RWPE1 (cell line): ENCODE data around the gene ARAP1.

Experiments used
- CTCF ChIA-PET: fragments of 350-600 bp; sonication (Branson Sonifier 250); formaldehyde crosslinking; extraction: SDS; loops from one replicate; lab custom pipeline; 2021; lab: Yijun Ruan, JAX
- POLR2A ChIA-PET: fragments of 400-600 bp; formaldehyde crosslinking; extraction: SDS; loops from one replicate; lab custom pipeline; 2020; ENCODE audit warnings: antibody characterized with exemption; ENCODE audit not compliant: low non-redundant PET; lab: Yijun Ruan, JAX
- DNase-seq: peaks from one replicate; pipeline ENCODE4 v3.0.0; 2012; ENCODE audit warnings: low spot score
- H3K27ac ChIP-seq: fragments of 450-650 bp; 2 replicates; pipeline ENCODE4 v1.5.1; 2017
- TF ChIP-seq, protein P1 (sequence below): fragments of 450-650 bp; conservative IDR thresholded peaks from 2 replicates; pipeline ENCODE4 v1.5.1; 2017; ENCODE audit warnings: low read depth, mild to moderate bottlenecking

The ARAP1 gene

DNA sequence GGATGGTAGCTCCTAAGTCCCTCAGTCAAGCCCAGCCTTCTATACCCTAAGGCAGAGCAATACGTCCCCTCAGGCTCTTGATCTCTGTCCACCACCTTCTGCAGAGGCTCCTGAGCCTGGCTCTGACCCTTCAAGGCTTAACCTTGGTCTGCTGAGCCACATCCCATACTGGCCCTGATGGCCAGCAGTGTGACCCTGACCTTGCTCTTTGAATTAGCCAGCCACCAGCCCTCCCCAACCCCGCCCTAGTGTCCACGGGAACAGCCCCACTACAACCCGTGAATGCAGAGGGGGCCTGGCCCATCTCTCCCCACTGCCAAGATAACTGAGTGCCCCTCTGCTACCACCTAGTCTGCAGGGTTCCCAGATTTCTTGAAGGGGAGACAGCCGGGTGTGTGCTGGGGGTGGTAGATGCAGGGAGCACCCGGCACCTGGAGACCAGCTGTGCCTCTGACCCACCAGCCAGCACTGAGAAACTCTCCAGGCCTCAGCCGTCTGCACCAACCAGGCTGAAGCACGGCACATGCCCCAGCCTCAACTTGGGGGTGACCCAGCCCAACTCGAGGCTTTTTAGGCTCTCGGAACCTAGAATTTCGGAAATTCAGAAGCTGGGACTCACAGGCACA, 6.2 kb downstream of the ARAP1 start:
- POLR2A ChIA-PET = no interaction called here
- DNase-seq = no peak
- CTCF ChIA-PET = interaction anchor here (0.6 to 1.2 kb wide), 2 partner anchors 24 to 253 kb away, joined by 3 read pairs; no protein-coding TSS in a partner anchor
- TF ChIP-seq, protein P1, sequence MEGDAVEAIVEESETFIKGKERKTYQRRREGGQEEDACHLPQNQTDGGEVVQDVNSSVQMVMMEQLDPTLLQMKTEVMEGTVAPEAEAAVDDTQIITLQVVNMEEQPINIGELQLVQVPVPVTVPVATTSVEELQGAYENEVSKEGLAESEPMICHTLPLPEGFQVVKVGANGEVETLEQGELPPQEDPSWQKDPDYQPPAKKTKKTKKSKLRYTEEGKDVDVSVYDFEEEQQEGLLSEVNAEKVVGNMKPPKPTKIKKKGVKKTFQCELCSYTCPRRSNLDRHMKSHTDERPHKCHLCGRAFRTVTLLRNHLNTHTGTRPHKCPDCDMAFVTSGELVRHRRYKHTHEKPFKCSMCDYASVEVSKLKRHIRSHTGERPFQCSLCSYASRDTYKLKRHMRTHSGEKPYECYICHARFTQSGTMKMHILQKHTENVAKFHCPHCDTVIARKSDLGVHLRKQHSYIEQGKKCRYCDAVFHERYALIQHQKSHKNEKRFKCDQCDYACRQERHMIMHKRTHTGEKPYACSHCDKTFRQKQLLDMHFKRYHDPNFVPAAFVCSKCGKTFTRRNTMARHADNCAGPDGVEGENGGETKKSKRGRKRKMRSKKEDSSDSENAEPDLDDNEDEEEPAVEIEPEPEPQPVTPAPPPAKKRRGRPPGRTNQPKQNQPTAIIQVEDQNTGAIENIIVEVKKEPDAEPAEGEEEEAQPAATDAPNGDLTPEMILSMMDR = no peak
- H3K27ac ChIP-seq = peak overlapping the region; percentile 26

DNA sequence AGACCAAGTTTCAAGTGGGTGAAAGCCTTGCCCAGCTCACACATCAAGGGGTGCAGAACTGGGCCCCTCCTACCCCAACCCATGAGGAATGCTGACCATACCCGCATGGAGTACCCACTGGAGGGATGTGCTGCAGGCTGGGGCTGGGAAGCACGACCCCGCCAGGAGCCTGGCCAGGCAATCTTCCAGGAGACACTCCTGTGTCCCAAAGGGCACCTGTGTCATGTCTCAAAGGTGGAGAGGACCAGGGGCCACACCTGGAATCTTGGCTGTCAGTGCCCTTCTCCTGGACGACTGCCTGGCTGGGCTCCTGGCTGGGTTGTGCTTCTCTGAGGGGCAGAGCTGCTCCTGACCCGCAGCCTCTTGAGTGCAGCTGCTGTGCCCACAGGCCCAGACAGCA, 6.7 kb downstream of the ARAP1 start:
- no peak for DNase-seq
- POLR2A ChIA-PET = no interaction called here
- peak overlapping the region; percentile 26 for H3K27ac ChIP-seq
- TF ChIP-seq, protein P1 = no peak
- CTCF ChIA-PET = no interaction called here

DNA sequence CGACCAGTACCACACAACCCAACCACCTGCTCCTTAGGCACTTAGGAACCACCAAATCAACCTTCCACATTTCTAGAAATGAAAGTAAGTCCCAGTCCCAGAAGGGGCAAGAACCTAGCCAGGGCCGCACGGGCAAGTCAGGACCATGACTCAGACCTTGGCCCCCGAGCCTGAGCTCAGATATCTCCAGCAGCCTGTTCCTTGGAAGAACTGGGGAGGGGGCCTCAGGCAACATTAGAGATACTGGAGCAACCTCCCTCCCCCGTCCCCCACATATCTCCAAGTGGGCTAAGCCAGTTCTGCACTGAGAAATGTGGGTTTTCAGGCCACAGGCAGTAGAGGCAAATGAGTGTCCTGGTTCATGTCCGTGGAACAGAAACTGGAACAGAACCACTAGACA, 7.7 kb downstream of the ARAP1 start:
- no peak for DNase-seq
- ChIA-PET CTCF (no interaction called here), POLR2A (no interaction called here)
- H3K27ac ChIP-seq = peak overlapping the region; percentile 26
- TF ChIP-seq, protein P1 = no peak

DNA sequence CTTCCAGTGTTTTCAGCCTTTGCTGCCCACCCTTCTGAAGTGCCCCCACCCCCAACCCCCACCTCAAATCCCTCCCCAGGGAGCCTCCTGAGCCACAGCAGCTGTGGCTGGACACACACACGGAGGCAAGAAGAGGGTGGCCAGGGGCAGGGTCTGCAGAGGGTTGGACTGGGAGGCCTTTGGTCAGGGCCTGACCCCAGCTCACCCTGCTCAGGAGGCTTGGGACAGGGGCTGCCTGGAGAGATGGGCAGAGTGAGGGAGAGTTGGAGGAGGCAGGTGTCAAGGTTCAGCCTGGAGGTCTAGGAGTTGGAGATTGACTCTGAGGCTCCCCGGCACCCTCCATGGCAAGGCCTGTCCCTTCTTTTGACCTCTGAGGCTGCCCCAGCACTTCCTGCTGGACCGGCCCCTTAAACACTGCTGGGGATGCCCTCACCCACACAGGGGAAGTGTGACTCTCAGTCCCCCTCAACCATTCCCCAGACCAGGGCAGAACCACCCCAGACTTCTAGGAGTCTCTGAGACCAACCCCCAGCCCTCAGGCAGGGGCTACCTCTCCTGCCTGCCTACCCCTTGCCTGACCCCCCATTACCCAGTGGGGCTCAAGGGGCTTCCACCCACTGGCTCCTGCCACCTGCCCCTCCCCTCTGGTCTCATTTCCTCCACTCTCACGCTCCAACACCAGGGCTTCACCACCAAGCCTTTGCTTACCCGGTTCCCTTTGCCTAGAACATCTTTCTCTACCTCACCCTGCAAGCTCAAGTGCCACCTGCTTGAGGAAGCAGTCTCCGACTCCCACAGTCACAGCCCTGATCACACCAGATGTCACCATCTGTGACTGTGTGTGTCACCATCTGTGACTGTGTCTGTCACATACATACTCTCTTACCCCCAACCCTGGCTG, 8.6 kb downstream of the ARAP1 start:
- POLR2A ChIA-PET = no interaction called here
- H3K27ac ChIP-seq = peak overlapping the region; percentile 26
- CTCF ChIA-PET = no interaction called here
- DNase-seq = no peak
- TF ChIP-seq, protein P1 = no peak

DNA sequence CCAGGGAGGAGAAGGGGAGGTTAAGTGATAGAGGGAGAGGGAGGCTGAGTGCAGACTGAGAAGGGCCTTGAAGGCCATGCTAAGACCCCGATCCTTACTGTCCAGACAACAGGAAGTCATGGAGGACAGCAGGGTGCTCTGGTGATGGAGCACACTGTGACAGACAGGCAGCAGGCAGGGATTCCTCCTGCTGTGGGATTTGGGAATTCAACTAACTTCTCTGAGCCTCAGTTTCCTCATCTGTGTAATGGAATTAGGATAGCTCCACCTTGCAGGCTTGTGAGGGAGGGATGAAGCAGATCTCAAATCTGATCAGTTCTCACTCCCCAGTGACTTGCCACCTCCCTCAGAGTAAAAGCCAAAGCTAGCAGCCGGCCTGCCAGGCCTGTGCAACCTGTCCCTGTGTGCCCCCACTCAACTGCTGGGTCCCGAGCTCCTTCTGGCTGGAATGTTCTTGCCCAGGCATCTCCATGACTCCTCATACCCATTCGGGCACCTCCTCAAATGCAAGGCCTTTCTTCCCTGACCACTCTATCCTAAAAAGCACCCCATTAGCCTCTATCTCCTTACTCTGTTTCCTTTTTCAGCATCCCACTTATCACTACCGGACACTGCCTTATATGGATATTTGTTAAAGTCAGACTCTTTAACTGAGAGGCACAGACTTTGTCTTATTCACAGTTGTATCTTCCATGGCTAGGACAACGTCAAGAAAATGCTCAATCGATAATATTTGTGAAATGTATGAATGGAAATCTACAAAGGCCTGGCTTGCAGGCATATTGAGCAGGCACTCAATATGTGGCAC, 9.5 kb downstream of the ARAP1 start:
- no peak for DNase-seq

More for the DNA sequence above, 9.5 kb downstream of the ARAP1 start:
- ChIA-PET CTCF (interaction anchor here (0.9 kb wide), 1 partner anchor 17 kb away, joined by 3 read pairs; no protein-coding TSS in a partner anchor), POLR2A (no interaction called here)
- TF ChIP-seq, protein P1 = no peak
- peak overlapping the region; percentile 67 for H3K27ac ChIP-seq
